Left colon (tissue), 2 donors: ENCODE results near the gene IKZF2. TPM values are rescaled to one million over a fixed set of nuclear protein-coding genes. Genes with fewer than 3 reads are reported as not detected.

Source experiments
- total RNA-seq, 2 donors: library from RNA; stranded (reverse); fragmentation: NEBNext Ultra II Directional; extraction: Animal tissue kit (Norgen Biotek cat#: 25700); gene quantifications; one replicate each; pipeline ENCODE4 v1.2.1, GENCODE V29; 2021
- donor health status: DM: no; HTN: no; CAD: no.
- donor health status: DM: yes; HTN: yes; CAD: no.

IKZF2 gene
- total RNA-seq, 2 donors from 2014 or later, result 7.7 to 8.5 TPM

Other genes starting within 250 kb of the IKZF2 start
- 10 to 100 TPM; 21.0 to 21.8 TPM for gene SPAG16, start 132.9 kb upstream of the IKZF2 start, total RNA-seq